Tibial artery (tissue), 4 donors: Measurements from ENCODE around the gene ANAPC13.
A peak's percentile ranks its signal among the peaks of the same experiment; 100 is the strongest.

Experiments used
- DNase-seq, 2 donors: peaks; one replicate each; pipeline ENCODE4 v3.0.0-alpha.2; 2019
- H3K27ac ChIP-seq, 2 donors: fragments of 200-600 bp; sonication (generic) in 1 of 2; 1 replicate in 1 of 2; 2 replicates in 1 of 2; pipeline ENCODE4 v1.5.1; 2018 to 2019; ENCODE audit warnings: mild to moderate bottlenecking in 1 of 2
- H3K27me3 ChIP-seq, 2 donors: fragments of 200-600 bp; sonication (generic) in 1 of 2; one replicate each; pipeline versions ENCODE4 v1.5.1 to v1.6.0; 2016 to 2019
- H3K36me3 ChIP-seq, 3 donors: fragments of 200-600 bp; sonication (generic) in 2 of 3; one replicate each; pipeline ENCODE4 v1.5.1; 2016 to 2019; ENCODE audit warnings: mild to moderate bottlenecking in 2 of 3
- H3K4me1 ChIP-seq, 4 donors: fragments of 200-600 bp; sonication (generic) in 2 of 4; 1 replicate in 3 of 4; 2 replicates in 1 of 4; pipeline ENCODE4 v1.5.1; 2016 to 2019
- H3K4me3 ChIP-seq, 2 donors: fragments of 200-600 bp; sonication (generic) in 1 of 2; 1 replicate in 1 of 2; 2 replicates in 1 of 2; pipeline ENCODE4 v1.5.1; 2018 to 2019; ENCODE audit warnings: mild to moderate bottlenecking in 2 of 2
- H3K9me3 ChIP-seq, 3 donors: fragments of 200-600 bp; sonication (generic) in 1 of 3; one replicate each; pipeline ENCODE4 v1.5.1; 2016 to 2019
- CTCF ChIP-seq, 2 experiments: fragments of 200-600 bp in 1 of 2; fragments of 450-650 bp in 1 of 2; IDR thresholded peaks; one replicate each; pipeline ENCODE4 v1.5.1; 2017 to 2019; ENCODE audit warnings: antibody characterized with exemption in 2 of 2, mild to moderate bottlenecking in 1 of 2, moderate library complexity in 1 of 2
- intact Hi-C: fragments of 100-400 bp; cut with DNase I; formaldehyde crosslinking; loops from one replicate; pipeline ENCODE4 v1.15.0; 2023; ENCODE audit warnings: low total_unique reads

Gene ANAPC13, protein sequence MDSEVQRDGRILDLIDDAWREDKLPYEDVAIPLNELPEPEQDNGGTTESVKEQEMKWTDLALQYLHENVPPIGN

DNA sequence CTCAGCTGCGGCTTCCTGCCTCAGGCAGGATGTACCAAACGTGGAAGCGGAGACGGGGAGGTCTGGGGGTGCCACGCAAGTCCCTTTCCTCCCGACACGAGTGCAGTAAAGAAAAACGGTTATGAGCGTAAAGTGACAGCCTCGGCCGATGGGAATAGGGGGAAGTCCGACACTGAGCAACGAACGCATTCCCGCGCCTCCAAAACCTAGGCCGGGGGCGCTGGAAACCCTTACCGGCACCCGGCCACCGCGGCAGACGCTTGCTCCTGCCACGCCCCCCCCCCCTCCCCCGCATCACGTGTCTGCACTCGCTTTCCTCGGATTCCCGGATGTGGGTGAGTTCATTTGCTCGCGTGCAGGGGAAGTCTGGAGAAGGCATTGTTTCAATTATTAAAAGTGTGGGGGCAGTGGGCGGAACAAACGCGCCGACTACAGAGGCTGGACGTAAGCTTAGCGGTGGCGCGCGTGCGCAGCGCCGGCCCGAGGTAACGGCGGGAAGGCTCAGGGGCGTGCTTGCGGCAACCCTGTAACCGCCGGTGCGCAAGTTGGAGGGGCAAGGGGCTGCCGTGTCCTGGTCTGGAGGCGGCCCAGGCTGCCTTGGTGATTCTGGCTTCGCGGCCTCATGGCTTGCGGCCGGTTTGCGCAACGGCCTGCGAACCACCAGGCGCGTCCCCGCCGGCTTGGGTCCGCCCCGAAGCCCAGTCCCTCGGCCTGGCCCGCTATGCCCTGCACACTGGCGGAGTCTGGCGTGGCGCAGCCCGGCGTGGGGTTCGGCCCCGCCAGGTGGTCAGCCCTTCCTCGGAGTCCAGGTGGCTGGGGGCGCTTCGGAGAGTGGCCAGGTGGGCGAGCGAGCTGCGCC is at the start of gene ANAPC13, which contains the start of gene CEP63:
ANAPC13 (minus strand) TSS at position 268 of the 859 bp plus-strand sequence. CDS start 3,081 bp downstream, outside the sequence.
CEP63 (plus strand) TSS at position 340 of the 859 bp plus-strand sequence. CDS start 9,264 bp downstream, outside the sequence.
- intact Hi-C loops: no loop called here
- no peak for TF ChIP-seq CTCF (IDR thresholded peaks at IDR 0.05)
- Histone ChIP-seq H3K27ac (peak within 1 kb of the TSS; percentile 92 to 93), H3K9me3 (no peaks in the 10 kb centered on the region), H3K36me3 (peaks cover 7 to 15% (median 13%) of the 10 kb centered on the region in 3 donors), H3K27me3 (no peaks in the 10 kb centered on the region), H3K4me1 (peaks cover 0 to 59% (median 41%) of the 10 kb centered on the region in 4 donors), H3K4me3 (peak within 1 kb of the TSS; percentile 73 to 87)
- DNase-seq: peak; percentile 95 to 96

- Histone ChIP-seq H3K36me3 (peaks cover 24 to 74% (median 37%) of the 10 kb centered on the region in 3 donors), H3K27ac (no peak overlapping the region), H3K4me1 (no peaks in the 10 kb centered on the region), H3K4me3 (no peak overlapping the region), H3K9me3 (no peaks in the 10 kb centered on the region), H3K27me3 (no peaks in the 10 kb centered on the region)
- no peak for TF ChIP-seq CTCF (IDR thresholded peaks at IDR 0.05)
- intact Hi-C loops: no loop called here
- DNase-seq: no peak
These were observed 49.6 kb upstream of the ANAPC13 start for GRCh38 chr3:134535186-134535970.

DNA sequence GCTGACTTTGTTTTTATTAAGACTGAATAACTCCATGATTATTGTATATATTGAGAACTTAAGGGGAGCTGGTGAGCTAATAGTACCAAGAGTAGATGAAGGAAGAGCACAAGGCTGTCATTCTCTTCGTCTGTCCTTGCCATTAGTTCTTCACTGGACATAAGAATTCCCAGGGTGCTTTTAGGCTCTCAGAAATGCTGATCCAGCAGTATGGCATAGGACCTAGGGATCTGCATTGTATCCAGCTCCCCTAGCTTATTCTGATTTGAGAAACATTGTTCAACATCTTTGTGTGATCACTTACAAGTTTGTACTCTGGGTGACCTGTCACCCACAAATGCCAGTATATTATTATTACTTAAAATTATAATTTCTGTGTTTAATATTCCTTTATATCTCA is 47.7 kb upstream of the ANAPC13 start:
- intact Hi-C loops: no loop called here
- Histone ChIP-seq H3K27ac (no peak overlapping the region), H3K4me3 (no peak overlapping the region), H3K36me3 (peaks cover 20 to 56% (median 29%) of the 10 kb centered on the region in 3 donors), H3K27me3 (no peaks in the 10 kb centered on the region), H3K4me1 (no peaks in the 10 kb centered on the region), H3K9me3 (no peaks in the 10 kb centered on the region)
- TF ChIP-seq CTCF (IDR thresholded peaks at IDR 0.05): no peak
- DNase-seq: no peak

DNA sequence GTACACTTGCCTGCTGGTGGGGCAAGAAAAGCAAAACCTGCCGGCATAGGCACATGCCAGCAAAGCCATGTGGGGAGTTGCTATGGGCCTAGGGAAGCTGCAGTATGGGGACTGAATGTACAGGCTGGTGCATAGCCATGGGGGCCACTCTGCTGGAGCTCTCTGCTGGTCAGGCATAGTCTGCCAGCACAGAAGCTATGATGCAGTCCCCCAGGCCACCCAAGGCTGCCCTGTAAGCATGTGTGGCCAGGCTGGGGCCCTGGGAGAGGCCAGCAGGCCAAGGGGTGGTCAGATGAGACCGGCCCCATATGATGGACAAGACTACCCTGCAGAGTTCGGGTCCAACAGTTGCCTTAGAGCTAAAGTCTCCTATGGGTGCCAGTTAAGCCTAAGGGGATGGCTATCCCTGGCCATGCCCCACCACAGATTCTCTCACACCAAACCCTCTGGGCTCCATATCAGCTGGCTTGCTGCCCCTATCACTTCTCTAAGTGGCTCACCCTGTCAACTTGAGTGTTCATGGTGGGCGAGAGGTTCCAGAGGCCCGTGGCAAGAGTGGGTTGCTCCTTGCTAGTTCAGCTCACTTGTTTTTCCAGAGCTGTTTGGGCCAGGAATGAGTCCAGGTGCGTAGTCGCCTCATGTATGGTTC is 41.9 kb upstream of the ANAPC13 start:
- no peak overlapping the region for H3K27ac ChIP-seq
- H3K4me1 ChIP-seq: no peaks in the 10 kb centered on the region
- no peaks in the 10 kb centered on the region for H3K27me3 ChIP-seq
- peaks cover 1 to 8% (median 4%) of the 10 kb centered on the region in 3 donors for H3K36me3 ChIP-seq
- no peak for DNase-seq
- peaks cover 0 to 28% (median 15%) of the 10 kb centered on the region in 3 donors for H3K9me3 ChIP-seq
- intact Hi-C loops: no loop called here
- no peak for TF ChIP-seq CTCF (IDR thresholded peaks at IDR 0.05)
- H3K4me3 ChIP-seq: no peak overlapping the region

- H3K4me3 ChIP-seq: no peak overlapping the region
- TF ChIP-seq CTCF (IDR thresholded peaks at IDR 0.05): no peak
- intact Hi-C loops: no loop called here
- H3K4me1 ChIP-seq: no peaks in the 10 kb centered on the region
- peaks cover 0 to 31% (median 15%) of the 10 kb centered on the region in 3 donors for H3K9me3 ChIP-seq
- H3K36me3 ChIP-seq: peaks cover 0 to 8% (median 4%) of the 10 kb centered on the region in 3 donors
- H3K27me3 ChIP-seq: no peaks in the 10 kb centered on the region
- DNase-seq: no peak
- no peak overlapping the region for H3K27ac ChIP-seq
These were observed 41.3 kb upstream of the ANAPC13 start for GRCh38 chr3:134527037-134527436.
